A549 (cell line): ENCODE data around the gene AIMP1. TPM values are rescaled to one million over a fixed set of nuclear protein-coding genes. Genes with fewer than 3 reads are reported as not detected.
A peak's percentile ranks its signal among the peaks of the same experiment; 100 is the strongest.

ENCODE experiments used
- ATAC-seq, 2 experiments: fragments of 200-7000 bp in 1 of 2; fragments of >200 bp in 1 of 2; cut with Nextera tagmentation in 1 of 2; cut with Tn5 transposase in 1 of 2; 3 replicates each; pipeline versions ENCODE4 v1.8.0 to v1.9.1; 2018 to 2020; ENCODE audit warnings: mild to moderate bottlenecking in 1 of 2, moderate library complexity in 1 of 2
- CTCF ChIA-PET: fragments of 300-600 bp; sonication (Branson Sonifier 250); formaldehyde crosslinking; extraction: SDS; loops from one replicate; lab custom pipeline; 2021; ENCODE audit warnings: antibody characterized with exemption, inconsistent platforms; lab: Yijun Ruan, JAX
- POLR2A ChIA-PET: fragments of 350-600 bp; formaldehyde crosslinking; extraction: SDS; loops from one replicate; lab custom pipeline; 2021; ENCODE audit warnings: antibody characterized with exemption, inconsistent platforms; lab: Yijun Ruan, JAX
- DNase-seq, 2 experiments: peaks; one replicate each; pipeline versions ENCODE4 v3.0.0 to v3.0.0-alpha.2; 2011 to 2016; ENCODE audit warnings: low read depth in 1 of 2, low spot score in 1 of 2
- FAIRE-seq: peaks from 2 replicates; lab custom pipeline; 2011; peaks lifted over from hg19 to GRCh38; lab: Jason Lieb, UNC
- H3K27ac ChIP-seq, 2 experiments: fragments of >200 bp; sonication (Bioruptor Twin); formaldehyde crosslinking; 3 replicates each; pipeline ENCODE4 v1.5.1; 2016 to 2017
- H3K4me1 ChIP-seq: fragments of >200 bp; sonication (Bioruptor Twin); formaldehyde crosslinking; 3 replicates; pipeline ENCODE4 v1.6.1; 2016
- H3K4me2 ChIP-seq: fragments of >200 bp; sonication (Bioruptor Twin); formaldehyde crosslinking; 3 replicates; pipeline ENCODE4 v1.6.1; 2016
- H3K4me3 ChIP-seq: fragments of >200 bp; sonication (Bioruptor Twin); formaldehyde crosslinking; 3 replicates; pipeline ENCODE4 v1.5.1; 2016
- H3K9me3 ChIP-seq: fragments of >200 bp; sonication (Bioruptor Twin); formaldehyde crosslinking; 3 replicates; pipeline ENCODE4 v1.6.1; 2016
- BCL3 ChIP-seq: fragments of >200 bp; sonication (Bioruptor Twin); formaldehyde crosslinking; IDR thresholded peaks from 3 replicates; pipeline ENCODE4 v1.6.1; 2016
- CBX2 ChIP-seq: fragments of 200-600 bp; sonication (generic); IDR thresholded peaks from 2 replicates; pipeline ENCODE4 v1.6.1; 2016; ENCODE audit warnings: low read depth, mild to moderate bottlenecking, borderline replicate concordance
- CEBPB ChIP-seq, 2 experiments: fragments of >200 bp in 1 of 2; sonication (Bioruptor Twin) in 1 of 2; formaldehyde crosslinking in 1 of 2; IDR thresholded peaks; 2 replicates each; pipeline ENCODE4 v1.6.1; 2012 to 2016
- CHD4 ChIP-seq: fragments of 200-600 bp; sonication (generic); IDR thresholded peaks from 2 replicates; pipeline ENCODE4 v1.6.1; 2016; ENCODE audit warnings: antibody characterized with exemption, mild to moderate bottlenecking, borderline replicate concordance
- CTCF ChIP-seq: fragments of >200 bp; sonication (Bioruptor Twin); formaldehyde crosslinking; IDR thresholded peaks from 3 replicates; pipeline ENCODE4 v1.5.1; 2016
- EHMT2 ChIP-seq: fragments of 200-600 bp; sonication (generic); IDR thresholded peaks from 2 replicates; pipeline ENCODE4 v1.6.1; 2016; ENCODE audit warnings: antibody characterized with exemption, low read depth, mild to moderate bottlenecking, moderate library complexity
- GATA3 ChIP-seq: IDR thresholded peaks from 2 replicates; pipeline ENCODE4 v1.6.1; 2012; ENCODE audit warnings: borderline replicate concordance
- HES2 ChIP-seq: fragments of >200 bp; sonication (Bioruptor Twin); formaldehyde crosslinking; IDR thresholded peaks from 2 replicates; pipeline ENCODE4 v1.6.1; 2016
- MAFK ChIP-seq: fragments of 450-650 bp; IDR thresholded peaks from 2 replicates; pipeline ENCODE4 v1.6.1; 2014; ENCODE audit not compliant: partially characterized antibody
- PHF8 ChIP-seq: fragments of 200-600 bp; sonication (generic); IDR thresholded peaks from 2 replicates; pipeline ENCODE4 v1.6.1; 2016; ENCODE audit warnings: low read depth, mild to moderate bottlenecking, antibody characterized with exemption, moderate library complexity, borderline replicate concordance
- POLR2A ChIP-seq: IDR thresholded peaks from 2 replicates; pipeline ENCODE4 v1.6.1; 2012; ENCODE audit warnings: mild to moderate bottlenecking, low read length
- RAD21 ChIP-seq, 2 experiments: fragments of >200 bp in 1 of 2; sonication (Bioruptor Twin) in 1 of 2; formaldehyde crosslinking in 1 of 2; IDR thresholded peaks in 1 of 2; conservative IDR thresholded peaks in 1 of 2; 2 replicates in 1 of 2; 3 replicates in 1 of 2; pipeline ENCODE4 v1.6.1; 2012 to 2018; ENCODE audit warnings: inconsistent platforms in 1 of 2
- RARB ChIP-seq: fragments of 250-450 bp; sonication (Bioruptor Pico); IDR thresholded peaks from 2 replicates; pipeline ENCODE4 v1.8.0; 2021; ENCODE audit warnings: mild to moderate bottlenecking, moderate library complexity
- RCOR1 ChIP-seq: fragments of 150-350 bp; IDR thresholded peaks from 2 replicates; pipeline ENCODE4 v1.6.1; 2014; ENCODE audit warnings: antibody characterized with exemption, low read length, low read depth
- REST ChIP-seq: fragments of 200-600 bp; sonication (generic); IDR thresholded peaks from 2 replicates; pipeline ENCODE4 v1.6.1; 2016; ENCODE audit warnings: antibody characterized with exemption, mild to moderate bottlenecking, moderate library complexity
- RNF2 ChIP-seq: fragments of 200-600 bp; sonication (generic); IDR thresholded peaks from 2 replicates; pipeline ENCODE4 v1.6.1; 2016; ENCODE audit warnings: low read depth, mild to moderate bottlenecking, antibody characterized with exemption, moderate library complexity, borderline replicate concordance
- SMC3 ChIP-seq: fragments of >200 bp; sonication (Bioruptor Twin); formaldehyde crosslinking; IDR thresholded peaks from 3 replicates; pipeline ENCODE4 v1.6.1; 2018; ENCODE audit warnings: inconsistent platforms
- TFCP2L1 ChIP-seq: fragments of 250-450 bp; sonication (Bioruptor Pico); IDR thresholded peaks from 2 replicates; pipeline ENCODE4 v1.5.0; 2021; ENCODE audit warnings: mild to moderate bottlenecking
- ZFP36 ChIP-seq: fragments of 450-650 bp; IDR thresholded peaks from 2 replicates; pipeline ENCODE4 v1.6.1; 2014; ENCODE audit warnings: borderline replicate concordance; ENCODE audit not compliant: partially characterized antibody
- ZNF302 ChIP-seq: fragments of 250-450 bp; sonication (Bioruptor Pico); IDR thresholded peaks from 2 replicates; pipeline ENCODE4 v1.9.0; 2021; ENCODE audit warnings: inconsistent platforms, mild to moderate bottlenecking, moderate library complexity
- WGBS: methylation state at CpG from one replicate; pipeline ENCODE4 v1.1.6; 2017; ENCODE audit errors: missing lambda C conversion rate; 5-methylcytosine and 5-hydroxymethylcytosine counted together
- polyA plus RNA-seq, 4 experiments: library from polyadenylated mRNA; depleted of rRNA in 3 of 4; stranded (reverse); fragments of >200 nt; fragmentation: RNase III in 1 of 4; extraction: RNeasy Plus Mini Kit Qiagen cat#74134 plus additional on column Dnase treatment in 1 of 4; gene quantifications; 2 replicates in 3 of 4; 3 replicates in 1 of 4; pipeline ENCODE4 v1.2.3, GENCODE V29; 2011 to 2017

Gene AIMP1
- polyA plus RNA-seq, 2 of the 4 experiments (the other 2 are of a cell fraction) = 35.6 to 70.7 TPM

- FAIRE-seq = no peak
- POLR2A ChIA-PET = interaction anchor here (0.8 to 1.3 kb wide), 4 partner anchors 13 to 51 kb away, joined by 3 to 5 read pairs (median 4); no protein-coding TSS in a partner anchor
- WGBS = 2% methylated on average over 12 of the region's 13 CpGs
- H3K4me2 ChIP-seq = peak overlapping the region; percentile 97
- peaks cover 29% of the 10 kb centered on the region; the same call in 2 of the 3 replicates for H3K4me1 ChIP-seq
- TF ChIP-seq GATA3 (no peak), ZFP36 (no peak), MAFK (no peak), CEBPB (IDR thresholded peaks at IDR 0.05) (no peak)
- ATAC-seq = peak; percentile 72 to 76
- peak overlapping the region; percentile 91 for H3K4me3 ChIP-seq
- peak overlapping the region; percentile 90 to 100 for H3K27ac ChIP-seq
- CTCF ChIA-PET = interaction anchor here (0.8 kb wide), 1 partner anchor 49 kb away, joined by 3 read pairs; no protein-coding TSS in a partner anchor
- H3K9me3 ChIP-seq = no peaks in the 10 kb centered on the region
- DNase-seq = peak in 1 of 2 experiments; percentile 12
Measured at GRCh38 chr4:106315476-106315967, 828 bp upstream of the AIMP1 start.

GRCh38 chr4:106316773-106317409 is 541 bp downstream of the AIMP1 start:
- DNase-seq (peak in 1 of 2 experiments; percentile 0), ATAC-seq (no peak), FAIRE-seq (no peak)
- CTCF ChIA-PET = interaction anchor here (1.0 kb wide), 1 partner anchor 12 kb away, joined by 3 read pairs; no protein-coding TSS in a partner anchor
- WGBS = 5% methylated on average over 13 of the region's 13 CpGs
- Histone ChIP-seq H3K4me2 (peak overlapping the region; percentile 97), H3K4me1 (peaks cover 29% of the 10 kb centered on the region; the same call in 2 of the 3 replicates), H3K4me3 (peak overlapping the region; percentile 91), H3K27ac (peak overlapping the region; percentile 90 to 100), H3K9me3 (no peaks in the 10 kb centered on the region)
- POLR2A ChIA-PET = no interaction called here
- no peak for TF ChIP-seq TFCP2L1 (CRISPR knock-in tag)
- no peak for TF ChIP-seq SMC3
- TF ChIP-seq CBX2 = no peak
- TF ChIP-seq PHF8 = no peak
- no peak for TF ChIP-seq CTCF

GRCh38 chr4:106317815-106318214 is 1.5 kb downstream of the AIMP1 start:
- 56% methylated on average over 1 of the region's 1 CpG for WGBS
- ChIA-PET CTCF (no interaction called here), POLR2A (no interaction called here)
- H3K4me3 ChIP-seq = peak overlapping the region; percentile 91; the same call in 2 of the 3 replicates
- peaks cover 35% of the 10 kb centered on the region; the same call in 2 of the 3 replicates for H3K4me1 ChIP-seq
- peak overlapping the region; percentile 97 for H3K4me2 ChIP-seq
- FAIRE-seq = no peak
- no peak overlapping the region for H3K27ac ChIP-seq
- no peak for DNase-seq
- H3K9me3 ChIP-seq = no peaks in the 10 kb centered on the region
- ATAC-seq = no peak
- TF ChIP-seq CBX2 (no peak), BCL3 (no peak), RARB (no peak), MAFK (no peak), RNF2 (no peak), POLR2A (no peak), ZNF302 (CRISPR knock-in tag) (no peak), PHF8 (no peak), HES2 (no peak), RCOR1 (no peak), CTCF (no peak), EHMT2 (no peak), CEBPB (IDR thresholded peaks at IDR 0.05) (no peak), CHD4 (no peak), RAD21 (conservative IDR thresholded peaks at IDR 0.05 in 1 of 2, IDR thresholded peaks at IDR 0.05 in 1 of 2) (no peak), REST (no peak)
